WI38 (cell line): Measurements from ENCODE around the gene PCP4L1.
"Not testable (repeated sequence)": the region's sequence is repeated elsewhere in the genome, so short reads cannot be mapped to it uniquely, and the experiment has no call there.

ENCODE experiments used
- H3K4me3 ChIP-seq: 2 replicates; pipeline ENCODE4 v1.5.1; 2011; ENCODE audit warnings: low read depth, mild to moderate bottlenecking, control low read depth, low read length
- CTCF ChIP-seq: IDR thresholded peaks from 2 replicates; pipeline ENCODE4 v1.5.1; 2012; ENCODE audit warnings: low read depth, mild to moderate bottlenecking, control low read depth, low read length

Gene PCP4L1

GRCh38 chr1:161233102-161233501 is 25.4 kb upstream of the PCP4L1 start:
- no peak for TF ChIP-seq CTCF
- H3K4me3 ChIP-seq, result no peak overlapping the region

GRCh38 chr1:161235957-161236775 is 22.4 kb upstream of the PCP4L1 start:
- TF ChIP-seq CTCF, result no peak
- H3K4me3 ChIP-seq, result no peak overlapping the region

- TF ChIP-seq CTCF, result no peak
- H3K4me3 ChIP-seq, result no peak within 1 kb of the TSS
These were observed 20.5 kb upstream of the PCP4L1 start, which contains the start of gene NR1I3 for GRCh38 chr1:161238039-161238473. TSS of gene NR1I3 (minus strand) at chr1:161238203. CDS start at chr1:161236565, 1,638 bp downstream.

GRCh38 chr1:161241682-161242081 is 16.9 kb upstream of the PCP4L1 start:
- H3K4me3 ChIP-seq, result no peak overlapping the region
- no peak for TF ChIP-seq CTCF

GRCh38 chr1:161242313-161242712 is 16.2 kb upstream of the PCP4L1 start:
- no peak for TF ChIP-seq CTCF
- no peak overlapping the region for H3K4me3 ChIP-seq

- no peak overlapping the region for H3K4me3 ChIP-seq
- no peak for TF ChIP-seq CTCF
These were observed 13.7 kb upstream of the PCP4L1 start for GRCh38 chr1:161244888-161245287.

- not testable (repeated sequence) for H3K4me3 ChIP-seq
These were observed 8.4 kb upstream of the PCP4L1 start for GRCh38 chr1:161250100-161250499.
